Stimulated activated CD8-positive, alpha-beta memory T cell treated with anti-CD3 and anti-CD28 coated beads, Interleukin-15, amount 100 ng/mL, for 1 hour (primary cell): Measurements from ENCODE around the gene SLC39A6.
A peak's percentile ranks its signal among the peaks of the same experiment; 100 is the strongest.
"Not testable (repeated sequence)": the region's sequence is repeated elsewhere in the genome, so short reads cannot be mapped to it uniquely, and the experiment has no call there.

ENCODE experiments used
- DNase-seq: peaks from one replicate; pipeline ENCODE4 v3.0.0-alpha.2; 2020; ENCODE audit warnings: low read depth

SLC39A6 gene, protein sequence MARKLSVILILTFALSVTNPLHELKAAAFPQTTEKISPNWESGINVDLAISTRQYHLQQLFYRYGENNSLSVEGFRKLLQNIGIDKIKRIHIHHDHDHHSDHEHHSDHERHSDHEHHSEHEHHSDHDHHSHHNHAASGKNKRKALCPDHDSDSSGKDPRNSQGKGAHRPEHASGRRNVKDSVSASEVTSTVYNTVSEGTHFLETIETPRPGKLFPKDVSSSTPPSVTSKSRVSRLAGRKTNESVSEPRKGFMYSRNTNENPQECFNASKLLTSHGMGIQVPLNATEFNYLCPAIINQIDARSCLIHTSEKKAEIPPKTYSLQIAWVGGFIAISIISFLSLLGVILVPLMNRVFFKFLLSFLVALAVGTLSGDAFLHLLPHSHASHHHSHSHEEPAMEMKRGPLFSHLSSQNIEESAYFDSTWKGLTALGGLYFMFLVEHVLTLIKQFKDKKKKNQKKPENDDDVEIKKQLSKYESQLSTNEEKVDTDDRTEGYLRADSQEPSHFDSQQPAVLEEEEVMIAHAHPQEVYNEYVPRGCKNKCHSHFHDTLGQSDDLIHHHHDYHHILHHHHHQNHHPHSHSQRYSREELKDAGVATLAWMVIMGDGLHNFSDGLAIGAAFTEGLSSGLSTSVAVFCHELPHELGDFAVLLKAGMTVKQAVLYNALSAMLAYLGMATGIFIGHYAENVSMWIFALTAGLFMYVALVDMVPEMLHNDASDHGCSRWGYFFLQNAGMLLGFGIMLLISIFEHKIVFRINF

DNA sequence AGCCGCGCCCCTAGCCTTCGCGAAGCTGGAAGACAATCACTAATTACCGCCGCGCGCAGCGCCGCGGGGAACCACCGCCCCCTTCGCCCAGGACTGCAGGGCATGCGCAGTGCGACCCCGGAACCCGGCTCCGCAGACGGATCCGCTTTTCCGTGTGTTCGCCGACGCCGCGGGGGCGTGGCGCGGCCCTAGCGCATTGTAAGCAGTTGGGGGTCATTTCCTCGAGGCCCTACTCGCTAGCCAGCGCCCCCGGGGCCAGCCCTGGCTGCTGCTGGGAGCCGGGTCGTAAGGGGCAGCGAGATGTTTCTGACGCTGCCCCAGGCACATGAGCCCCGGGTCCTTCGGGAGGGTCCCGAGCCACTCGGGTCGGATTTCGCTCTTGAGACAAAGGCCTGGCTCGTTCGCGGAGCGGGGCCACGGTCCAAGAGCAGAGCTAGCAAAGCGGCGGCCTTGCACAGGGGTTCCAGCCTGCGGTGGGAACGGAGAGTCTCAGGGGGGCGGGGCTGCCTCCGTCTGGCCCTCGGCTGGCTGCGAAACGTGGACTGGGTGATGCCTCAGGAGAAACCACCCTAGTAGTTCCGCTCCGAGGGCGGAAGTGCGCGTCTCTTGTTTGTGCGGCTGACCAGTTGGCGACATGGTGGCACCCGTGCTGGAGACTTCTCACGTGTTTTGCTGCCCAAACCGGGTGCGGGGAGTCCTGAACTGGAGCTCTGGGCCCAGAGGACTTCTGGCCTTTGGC is at the start of gene SLC39A6, which contains the start of gene ELP2:
TSS of gene SLC39A6 (minus strand) at position 41 of the 739 bp plus-strand sequence. CDS start 2,333 bp downstream, outside the sequence.
TSS of gene ELP2 (plus strand) at position 600 of the 739 bp plus-strand sequence. CDS start at position 635, 35 bp downstream.
- DNase-seq, result peak; percentile 91

DNA sequence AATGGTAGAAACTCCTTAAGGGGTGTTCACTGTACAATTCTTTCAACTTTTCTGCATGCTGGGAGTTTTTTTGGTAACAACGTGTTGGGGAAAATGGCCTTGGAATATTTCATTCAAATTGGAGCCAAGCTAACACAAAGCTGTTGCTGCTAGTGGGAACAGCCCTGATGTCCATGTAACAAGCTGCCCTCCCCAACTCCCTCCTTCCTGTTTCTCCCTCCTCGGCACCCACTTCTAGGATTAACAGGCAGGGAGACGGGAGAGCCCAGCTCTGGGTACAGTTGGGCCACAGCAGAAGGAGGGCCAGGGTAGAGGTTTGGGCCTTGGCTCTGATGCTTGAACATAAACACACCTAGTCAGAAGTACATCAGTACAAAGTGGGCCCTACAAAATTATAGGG is 48.8 kb upstream of the SLC39A6 start:
- no peak for DNase-seq

DNA sequence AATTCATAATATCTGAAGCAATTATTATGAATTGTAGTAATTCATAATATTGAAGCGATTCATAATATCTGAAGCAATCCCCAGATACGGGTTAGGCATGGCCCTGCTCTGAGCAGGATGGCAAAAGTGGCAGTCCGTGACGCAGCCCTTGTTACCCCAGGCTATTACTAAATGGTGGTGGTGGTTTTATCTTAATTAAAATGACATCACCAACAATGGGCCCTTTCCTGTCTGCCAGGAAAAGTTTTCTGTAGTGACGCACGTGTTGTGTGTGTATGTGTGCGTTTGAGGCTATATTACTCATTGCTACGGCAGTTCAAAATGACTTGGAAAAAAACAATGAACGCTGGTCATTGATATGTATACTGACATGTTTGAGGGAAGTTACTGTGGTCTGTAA is 47.6 kb upstream of the SLC39A6 start:
- no peak for DNase-seq

DNA sequence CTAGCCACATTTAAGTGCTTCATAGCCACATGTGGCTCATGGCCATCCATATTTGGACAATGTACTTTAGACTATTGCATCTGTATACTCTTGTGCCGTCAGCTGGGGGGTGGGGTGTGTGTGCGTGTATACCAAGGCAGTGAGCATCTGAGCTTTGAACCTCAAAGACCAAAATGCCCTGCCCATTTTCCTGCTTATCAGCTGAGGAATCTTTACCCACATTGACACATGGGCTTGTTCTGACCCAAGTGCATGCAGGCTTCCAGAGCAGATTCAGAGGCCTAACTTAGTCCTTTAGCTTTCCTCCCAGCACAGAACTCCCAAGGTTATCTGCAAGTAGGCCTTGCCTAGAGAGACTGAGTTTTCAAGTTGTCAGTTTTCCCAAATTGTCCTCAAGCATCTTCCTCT is 47.0 kb upstream of the SLC39A6 start:
- no peak for DNase-seq

DNA sequence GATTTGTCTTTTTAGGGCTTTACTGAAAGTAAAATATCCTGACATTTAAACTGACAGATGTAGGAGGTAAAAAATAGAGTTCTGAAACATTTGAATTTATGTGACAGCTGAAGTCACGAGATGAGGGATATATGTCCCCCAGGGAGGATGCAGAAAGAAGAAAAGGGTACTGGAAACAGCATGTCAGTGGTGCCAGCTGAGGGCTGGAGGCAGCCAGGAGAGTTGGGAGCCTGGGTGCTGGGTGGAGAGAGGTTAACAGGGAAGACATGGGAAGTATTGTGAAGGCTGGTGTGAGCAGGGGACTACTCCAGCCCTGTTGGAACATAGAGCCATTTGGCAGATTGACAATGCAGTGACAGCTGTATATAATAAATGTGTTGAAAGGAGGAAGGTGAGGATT is 46.3 kb upstream of the SLC39A6 start:
- DNase-seq, result no peak

DNA sequence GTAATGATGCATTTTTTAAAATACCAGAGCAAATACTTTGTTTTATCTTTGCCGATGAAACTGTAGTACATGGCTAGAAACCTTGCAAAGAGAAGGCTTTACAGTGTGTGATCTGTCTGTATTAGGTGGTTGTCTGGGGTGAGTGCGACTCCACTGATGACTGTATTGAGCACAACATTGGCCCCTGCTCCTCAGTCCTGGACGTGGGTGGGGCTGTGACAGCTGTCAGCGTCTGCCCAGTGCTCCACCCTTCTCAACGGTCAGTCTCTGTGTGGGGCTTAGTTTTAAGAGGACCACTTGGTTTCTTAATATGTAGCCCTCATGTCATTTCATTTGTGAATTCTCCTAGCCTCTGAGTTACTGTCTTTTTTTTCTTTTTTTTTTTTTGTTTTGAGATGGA is 40.8 kb upstream of the SLC39A6 start:
- no peak for DNase-seq

DNA sequence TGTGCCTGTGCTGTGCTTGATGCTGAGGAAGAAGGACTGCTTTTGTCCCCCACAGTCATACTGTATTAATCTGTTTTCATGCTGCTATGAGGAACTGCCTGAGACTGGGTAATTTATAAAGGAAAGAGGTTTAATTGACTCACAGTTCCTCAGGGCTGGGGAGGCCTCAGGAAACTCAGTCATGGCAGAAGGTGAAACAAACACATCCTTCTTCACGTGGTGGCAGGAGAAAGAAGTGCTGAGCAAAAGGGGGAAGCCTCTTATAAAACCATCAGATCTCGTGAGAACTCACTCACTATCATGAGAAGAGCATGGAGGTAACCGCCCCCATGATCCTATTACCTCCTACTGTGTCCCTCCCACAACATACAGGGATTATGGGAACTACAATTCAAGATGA is 39.2 kb upstream of the SLC39A6 start:
- not testable (repeated sequence) for DNase-seq

DNA sequence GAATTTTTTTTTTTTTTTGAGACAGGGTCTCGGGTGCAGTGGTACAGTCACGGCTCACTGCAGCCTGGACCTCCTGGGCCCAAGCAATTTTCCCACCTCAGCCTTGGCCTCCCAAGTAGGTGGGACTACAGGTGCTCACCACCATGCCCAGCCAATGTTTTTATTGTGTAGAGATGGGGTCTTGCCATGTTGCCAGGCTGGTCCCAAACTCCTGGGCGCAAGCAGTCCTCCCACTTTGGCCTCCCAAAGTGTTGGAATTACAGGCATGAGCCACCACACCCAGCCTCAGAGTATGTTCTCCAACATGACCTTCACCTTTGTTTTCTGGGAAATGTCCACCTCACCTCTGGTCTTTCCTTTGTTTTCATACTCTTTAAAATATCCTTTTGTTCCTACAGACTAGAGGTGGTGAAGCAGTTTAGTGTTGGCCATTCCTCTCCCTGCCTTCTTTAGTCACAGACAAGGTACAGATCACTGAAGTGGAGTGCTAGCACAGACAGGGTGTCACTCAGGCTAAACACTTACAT is 38.6 kb upstream of the SLC39A6 start:
- no peak for DNase-seq

DNA sequence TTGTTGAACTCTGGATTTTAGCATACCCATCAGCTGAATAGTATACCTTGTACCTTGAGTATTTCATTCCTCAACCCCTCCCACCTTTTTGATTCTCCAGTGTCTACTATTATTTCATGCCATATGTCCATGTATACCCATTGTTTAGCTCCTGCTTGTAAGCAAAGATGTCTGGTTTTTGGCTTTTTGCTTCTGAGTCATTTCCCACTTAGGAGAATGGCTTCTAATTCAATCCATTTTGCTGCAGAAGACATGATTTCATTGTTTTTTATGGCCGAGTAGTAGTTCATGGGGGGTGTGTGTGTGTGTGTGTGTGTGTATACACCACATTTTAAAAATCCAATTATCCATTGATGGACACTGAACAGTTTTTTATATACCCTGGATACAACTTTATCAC is 33.8 kb upstream of the SLC39A6 start:
- no peak for DNase-seq

DNA sequence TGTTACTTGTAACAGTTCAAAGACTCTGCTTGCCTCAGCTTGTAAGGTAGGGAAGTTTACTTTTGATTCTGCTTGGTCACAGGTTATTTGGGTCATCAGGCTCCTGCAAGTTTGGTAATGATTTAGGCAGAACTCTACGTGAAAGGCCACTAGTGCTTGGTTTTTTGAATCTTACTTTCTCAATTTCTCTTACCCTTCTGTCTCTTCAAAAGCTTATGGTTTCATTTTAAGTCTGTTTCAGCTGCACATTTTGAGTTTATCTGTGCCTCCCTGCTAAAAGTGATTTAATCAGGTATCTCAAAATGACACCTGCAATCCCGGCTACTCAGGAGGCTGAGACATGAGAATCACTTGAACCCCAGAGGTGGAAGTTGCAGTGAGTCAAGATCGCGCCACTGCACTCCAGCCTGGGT is 31.8 kb upstream of the SLC39A6 start:
- no peak for DNase-seq

DNA sequence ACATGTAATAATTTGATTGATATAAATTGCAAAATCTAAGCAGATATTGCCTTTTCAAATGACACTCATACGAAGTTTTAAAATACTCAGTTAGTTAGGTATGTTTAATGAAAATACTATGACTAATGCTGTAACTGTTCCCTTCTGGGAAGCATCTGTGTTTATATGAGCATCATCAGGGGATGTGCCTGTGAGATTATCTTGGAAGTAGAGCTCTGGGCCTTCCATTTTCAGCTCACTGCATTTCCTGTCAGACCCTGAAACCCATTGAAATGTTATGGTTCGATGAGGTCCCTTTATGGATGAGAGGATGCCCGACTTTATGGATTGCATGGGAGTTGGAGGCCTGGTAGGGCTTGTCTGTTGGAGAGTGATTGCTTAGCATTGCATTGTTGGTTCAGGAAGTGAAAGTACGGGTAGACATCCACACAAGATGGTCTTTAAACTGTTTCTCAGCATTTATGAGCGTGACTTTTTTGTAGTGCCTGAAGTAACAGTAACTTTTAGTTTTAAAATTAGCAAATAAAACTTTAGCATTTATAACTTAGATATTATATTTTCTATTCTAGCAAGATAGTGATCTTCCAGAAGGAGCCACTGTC is 29.2 kb upstream of the SLC39A6 start:
- no peak for DNase-seq

DNA sequence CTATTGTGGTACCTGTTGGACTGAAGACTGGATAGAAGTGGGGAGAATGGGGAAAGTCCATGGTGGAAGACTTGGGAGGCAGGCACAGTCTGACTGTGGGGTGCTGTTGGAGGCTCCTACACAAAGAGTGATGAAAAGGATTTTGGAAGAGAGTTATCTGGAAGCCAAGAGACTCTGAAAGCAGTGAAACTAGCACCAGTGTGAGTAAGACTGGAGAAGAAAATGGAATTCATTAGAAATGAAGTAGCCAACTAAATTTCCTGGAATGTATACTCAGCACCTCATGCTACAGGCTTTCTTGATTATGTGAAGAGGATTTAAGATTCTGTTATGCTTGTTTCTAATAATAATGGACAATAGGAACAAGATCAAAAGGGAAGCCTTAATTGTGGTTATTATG is 28.3 kb upstream of the SLC39A6 start:
- no peak for DNase-seq

DNA sequence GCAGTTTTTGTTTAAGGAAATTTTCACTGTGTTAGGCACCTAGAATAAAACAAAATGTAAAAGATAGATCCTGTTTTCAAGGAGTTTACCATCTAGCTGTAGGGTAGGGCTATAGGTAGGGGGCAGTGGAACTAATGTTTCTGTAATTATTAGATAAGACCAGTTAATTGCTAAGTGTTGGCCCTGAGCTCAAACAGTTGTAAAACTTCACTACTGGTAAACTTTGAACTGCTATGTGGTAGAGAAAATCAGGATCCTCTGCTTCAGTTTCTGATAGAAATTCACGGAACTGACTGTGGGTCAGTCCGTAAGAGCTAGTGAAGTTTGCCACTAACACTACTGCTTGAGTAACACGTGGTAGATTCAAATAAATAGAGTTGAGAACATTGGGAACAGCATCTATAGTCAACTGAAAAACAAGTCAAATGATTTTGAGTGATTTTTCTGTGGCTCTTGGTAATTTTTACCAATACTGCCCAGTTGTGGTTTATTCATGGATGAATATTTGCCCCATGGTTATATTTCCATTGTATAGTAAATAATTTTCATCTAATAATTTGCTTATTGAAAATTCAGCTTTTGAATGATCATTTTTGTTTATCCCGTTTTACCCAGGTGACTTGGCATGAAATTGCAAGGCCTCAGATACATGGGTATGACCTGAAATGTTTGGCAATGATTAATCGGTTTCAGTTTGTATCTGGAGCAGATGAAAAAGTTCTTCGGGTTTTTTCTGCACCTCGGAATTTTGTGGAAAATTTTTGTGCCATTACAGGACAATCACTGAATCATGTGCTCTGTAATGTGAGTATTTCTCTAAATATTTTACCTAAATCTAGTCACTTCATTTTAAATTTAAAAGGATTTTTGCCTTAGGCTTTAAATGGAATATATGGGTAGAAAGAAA is 27.0 kb upstream of the SLC39A6 start:
- DNase-seq, result no peak

DNA sequence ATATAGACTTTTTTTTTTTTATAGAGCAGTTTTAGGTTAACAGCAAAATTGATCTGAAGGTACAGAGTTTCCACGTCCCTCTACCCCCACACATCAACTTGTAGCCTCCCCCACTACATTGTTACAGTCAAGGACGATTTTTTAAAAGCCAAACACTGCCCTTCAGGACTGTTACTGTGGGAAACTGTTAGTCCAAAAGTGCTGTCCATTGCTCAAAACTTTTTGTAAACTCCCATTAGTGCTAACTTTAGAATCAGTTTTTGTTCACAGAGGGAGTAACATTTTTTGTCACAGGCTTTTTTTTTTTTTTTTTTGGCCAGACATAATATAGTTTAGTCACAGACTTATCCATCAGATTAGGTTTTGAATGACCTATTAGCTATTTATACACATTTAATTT is 24.6 kb upstream of the SLC39A6 start:
- no peak for DNase-seq

DNA sequence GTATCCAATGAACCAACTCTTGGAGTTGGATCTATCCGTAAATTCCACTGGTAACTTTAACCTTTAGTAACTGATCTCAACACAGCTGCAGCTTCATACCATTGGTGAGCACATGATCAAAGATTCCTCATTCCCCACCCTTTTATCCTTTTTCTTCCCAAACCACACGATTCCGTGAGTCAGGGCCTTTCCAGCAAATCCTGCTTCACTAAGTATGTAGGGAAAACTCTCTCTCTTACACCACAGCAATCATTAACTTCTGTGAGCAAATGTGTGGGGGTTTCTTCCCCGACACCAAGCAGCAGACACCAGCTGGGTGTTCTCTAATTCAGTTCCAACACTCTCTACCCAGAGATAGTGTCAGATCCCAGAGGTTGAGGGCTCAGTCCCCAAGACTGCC is 24.1 kb upstream of the SLC39A6 start:
- no peak for DNase-seq

DNA sequence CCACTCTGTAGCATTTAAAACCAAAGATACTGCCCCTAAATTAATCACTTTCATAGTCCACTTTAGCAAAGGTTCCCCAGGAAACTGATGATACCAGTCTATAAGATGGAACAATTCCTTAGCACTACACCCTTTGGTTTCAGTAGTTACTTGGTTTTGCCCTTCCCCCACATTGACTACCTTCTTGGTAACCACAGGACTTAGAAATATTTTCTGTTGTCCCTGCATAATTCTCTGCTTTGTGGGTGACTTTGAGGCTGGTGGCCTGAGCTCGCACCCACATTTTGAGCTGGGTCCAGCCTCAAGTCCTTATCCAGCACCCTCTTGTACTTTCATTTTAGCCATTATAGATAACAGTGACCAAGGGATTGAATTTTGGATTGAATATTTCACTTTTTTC is 23.6 kb upstream of the SLC39A6 start:
- DNase-seq, result no peak

DNA sequence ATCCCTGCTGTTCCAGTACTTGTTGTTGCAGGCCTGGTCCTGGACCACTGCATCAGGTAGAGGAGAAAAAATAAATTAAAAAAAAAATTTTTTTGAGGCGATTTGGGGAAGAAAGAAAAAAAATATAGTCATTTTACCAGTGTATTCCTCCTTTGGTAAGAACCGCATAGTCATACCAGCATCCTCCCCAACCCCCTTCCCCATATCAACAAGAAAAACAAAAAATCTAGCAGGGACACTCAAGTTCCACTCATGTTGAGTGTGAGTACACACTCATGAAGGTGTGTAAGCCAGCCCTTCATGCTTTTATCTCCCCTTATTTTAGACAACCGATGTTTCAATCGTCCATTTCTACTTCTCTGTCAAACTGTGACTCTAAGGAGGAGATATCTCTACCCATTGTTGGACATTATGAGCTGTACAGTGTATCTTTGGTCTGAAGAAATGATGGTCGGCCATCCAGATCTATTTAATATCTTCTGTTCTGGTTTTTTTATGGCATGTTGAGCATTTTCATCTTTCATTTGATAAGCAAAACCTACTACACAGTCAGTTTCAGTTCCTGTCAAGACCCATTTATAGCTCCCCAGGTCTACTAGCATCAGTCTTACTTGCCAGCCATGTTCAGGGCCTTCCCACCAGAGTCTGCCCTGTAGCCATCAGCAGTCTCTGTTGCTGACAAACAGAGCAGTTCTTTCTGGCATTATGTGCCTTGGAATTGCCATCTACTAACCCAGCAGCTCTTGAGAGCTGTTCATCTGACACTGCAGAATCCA is 20.6 kb upstream of the SLC39A6 start:
- no peak for DNase-seq

DNA sequence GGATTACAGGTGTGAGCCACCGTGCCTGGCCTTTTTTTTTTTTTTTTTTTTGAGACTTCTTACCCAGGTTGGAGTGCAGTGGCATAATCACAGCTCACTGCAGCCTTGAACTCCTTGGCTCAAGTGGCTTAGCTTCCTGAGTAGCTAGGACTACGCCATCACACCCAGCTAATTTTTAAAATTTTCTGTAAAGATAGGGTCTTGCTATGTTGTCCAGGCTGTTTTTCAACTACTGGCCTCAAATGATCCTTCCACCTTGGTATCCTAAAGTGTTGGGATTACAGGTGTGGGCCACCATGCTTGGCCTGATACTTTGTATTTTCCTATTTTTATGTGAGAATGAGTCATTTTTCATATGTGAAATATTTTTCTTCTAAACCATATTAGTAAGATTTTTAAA is 14.3 kb upstream of the SLC39A6 start:
- DNase-seq, result no peak

DNA sequence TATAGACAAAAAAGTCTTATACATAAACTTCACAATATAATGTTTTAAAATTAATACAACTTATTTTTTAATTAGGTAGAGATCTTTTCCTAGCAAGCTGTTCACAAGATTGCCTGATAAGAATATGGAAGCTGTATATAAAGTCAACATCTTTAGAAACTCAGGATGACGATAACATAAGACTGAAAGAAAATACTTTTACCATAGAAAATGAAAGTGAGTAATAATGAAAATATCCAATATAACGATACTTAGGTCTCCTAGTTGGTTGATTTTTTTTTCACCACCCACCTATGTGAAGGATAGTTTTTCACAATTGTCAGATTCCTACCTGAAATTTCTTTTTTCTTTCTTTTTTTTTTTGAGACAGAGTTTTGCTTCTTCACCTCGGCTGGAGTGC is 13.6 kb upstream of the SLC39A6 start:
- DNase-seq, result no peak

DNA sequence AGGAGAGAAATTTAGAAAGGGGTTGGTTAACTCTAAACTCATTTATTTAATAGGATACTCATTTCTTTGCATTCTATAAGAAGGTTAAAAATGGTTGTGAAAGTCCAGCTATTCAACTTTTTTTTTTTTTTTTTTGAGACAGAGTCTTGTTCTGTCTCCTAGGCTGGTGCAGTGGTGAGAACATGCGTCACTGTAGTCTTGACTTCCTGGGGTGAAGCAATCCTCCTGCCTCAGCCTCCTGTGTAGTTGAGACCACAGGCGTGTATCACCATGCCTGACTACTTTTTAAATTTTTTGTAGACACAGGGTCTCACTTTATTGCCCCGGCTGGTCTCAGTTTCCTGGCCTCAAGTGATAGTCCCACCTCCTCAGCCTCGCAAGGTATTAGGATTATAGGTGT is 12.4 kb upstream of the SLC39A6 start:
- DNase-seq, result no peak
